Measurements from ENCODE around the gene CCDC71. TPM values are rescaled to one million over a fixed set of nuclear protein-coding genes. Genes with fewer than 3 reads are reported as not detected.

Gene CCDC71
- total and polyA plus RNA-seq, 2 of the 13 experiments (the other 11 are each of a cell fraction or from before 2014, with no cell fraction given): 9.7 to 14.3 TPM

GRCh38 chr3:49134471-49135265, 31.5 kb downstream of the CCDC71 start (continued):
- TF ChIP-seq PBX3 (CRISPR knock-in tag; IDR thresholded peaks at IDR 0.05; ENCODE audit: borderline replicate concordance) (no peak), ZNF878 (CRISPR knock-in tag; IDR thresholded peaks at IDR 0.05) (no peak), NR1H2 (CRISPR knock-in tag; IDR thresholded peaks at IDR 0.05; ENCODE audit: borderline replicate concordance, low read depth) (peak; percentile 68; the same call in 1 of the 2 replicates), NR2C2 (CRISPR knock-in tag; IDR thresholded peaks at IDR 0.05; ENCODE audit: borderline replicate concordance) (peak; percentile 94), SALL1 (CRISPR knock-in tag; IDR thresholded peaks at IDR 0.05) (peak; percentile 28), ZNF775 (CRISPR knock-in tag; IDR thresholded peaks at IDR 0.05; ENCODE audit: borderline replicate concordance) (no peak), MTA1 (CRISPR knock-in tag; IDR thresholded peaks at IDR 0.05; ENCODE audit: borderline replicate concordance) (peak; percentile 62; the same call in 1 of the 2 replicates), NFAT5 (CRISPR knock-in tag; IDR thresholded peaks at IDR 0.05) (no peak), PPARG (CRISPR knock-in tag; conservative IDR thresholded peaks at IDR 0.05) (no peak), RBM22 (optimal IDR thresholded peaks at IDR 0.05; ENCODE audit: low read length) (no peak), ZSCAN30 (CRISPR knock-in tag; IDR thresholded peaks at IDR 0.05) (no peak), ZC3H13 (CRISPR knock-in tag; IDR thresholded peaks at IDR 0.05) (no peak), NFE2L2 (IDR thresholded peaks at IDR 0.05; ENCODE audit: low read length) (no peak), SNAPC2 (CRISPR knock-in tag; IDR thresholded peaks at IDR 0.05) (no peak), BCL6 (CRISPR knock-in tag; IDR thresholded peaks at IDR 0.05) (peak; percentile 14), ZNF589 (CRISPR knock-in tag; conservative IDR thresholded peaks at IDR 0.05) (no peak), PATZ1 (CRISPR knock-in tag; IDR thresholded peaks at IDR 0.05) (peak; percentile 46; the same call in 1 of the 2 replicates), DRAP1 (CRISPR knock-in tag; IDR thresholded peaks at IDR 0.05) (no peak), ZBTB20 (CRISPR knock-in tag; IDR thresholded peaks at IDR 0.05; ENCODE audit: borderline replicate concordance, low read depth) (no peak), HES4 (CRISPR knock-in tag; IDR thresholded peaks at IDR 0.05; ENCODE audit: borderline replicate concordance) (no peak), NR2F6 (IDR thresholded peaks at IDR 0.05) (peak; percentile 97), NR2F6 (CRISPR knock-in tag; IDR thresholded peaks at IDR 0.05) (peak; percentile 93)

Data from HepG2 (cell line).